Prostate gland (tissue), 2 donors: ENCODE measurements around the gene KLF7.

Experiments
- POLR2AphosphoS5 ChIP-seq: sonication (generic); formaldehyde crosslinking; IDR thresholded peaks from one replicate; pipeline ENCODE4 v1.6.1; 2017; ENCODE audit warnings: antibody characterized with exemption
- TF ChIP-seq, protein P1 (sequence below), 4 experiments: fragments of 200-600 bp in 2 of 4; fragments of 450-650 bp in 2 of 4; sonication (generic) in 2 of 4; IDR thresholded peaks; 1 replicate in 3 of 4; 2 replicates in 1 of 4; pipeline ENCODE4 v1.5.1; 2016 to 2019; ENCODE audit warnings: antibody characterized with exemption in 4 of 4, mild to moderate bottlenecking in 2 of 4, moderate library complexity in 2 of 4

DNA sequence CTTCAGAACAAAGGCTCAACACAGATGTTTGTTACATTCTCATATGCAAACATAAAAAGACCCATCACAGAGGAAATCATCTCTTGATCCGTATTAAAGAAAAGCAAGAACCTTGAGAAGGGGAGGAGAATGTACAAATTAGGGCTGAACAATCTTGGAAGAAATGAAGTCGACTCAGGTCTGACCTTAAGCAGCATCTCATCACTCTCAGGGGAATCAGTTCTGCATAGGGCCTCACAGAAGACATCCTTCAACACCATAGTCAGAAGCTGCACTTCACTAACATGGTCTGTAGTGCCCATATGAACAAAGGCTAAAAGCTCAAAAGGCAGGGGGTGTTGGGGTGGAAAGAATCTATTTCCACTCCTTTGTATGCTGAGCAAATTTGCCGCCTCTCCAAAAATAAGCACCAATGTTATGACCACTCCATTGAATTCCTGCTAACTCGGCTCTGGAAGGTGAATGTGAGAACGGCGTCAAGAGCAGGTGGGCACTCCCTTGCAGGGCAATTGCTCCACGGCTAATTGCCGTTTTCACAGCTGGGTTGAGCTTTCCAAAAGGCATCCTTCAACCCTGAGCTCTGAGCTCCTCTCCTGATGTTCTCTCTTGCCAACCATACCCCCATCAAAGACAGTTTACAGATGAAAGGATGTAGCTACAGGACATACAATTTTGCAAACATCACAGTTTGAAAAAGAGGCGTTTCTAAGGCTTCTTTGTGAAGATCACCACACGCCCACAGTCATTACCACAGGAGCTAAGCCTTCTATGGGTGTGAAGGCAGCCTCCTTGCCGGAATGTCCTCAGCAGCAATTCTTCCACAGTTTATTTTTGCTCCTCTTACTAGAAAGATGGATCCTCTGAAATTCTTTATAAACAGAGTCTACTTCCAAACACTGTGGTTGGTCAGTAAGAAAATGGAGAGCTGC is 10.0 kb downstream of the KLF7 start:
- TF ChIP-seq, protein P1, sequence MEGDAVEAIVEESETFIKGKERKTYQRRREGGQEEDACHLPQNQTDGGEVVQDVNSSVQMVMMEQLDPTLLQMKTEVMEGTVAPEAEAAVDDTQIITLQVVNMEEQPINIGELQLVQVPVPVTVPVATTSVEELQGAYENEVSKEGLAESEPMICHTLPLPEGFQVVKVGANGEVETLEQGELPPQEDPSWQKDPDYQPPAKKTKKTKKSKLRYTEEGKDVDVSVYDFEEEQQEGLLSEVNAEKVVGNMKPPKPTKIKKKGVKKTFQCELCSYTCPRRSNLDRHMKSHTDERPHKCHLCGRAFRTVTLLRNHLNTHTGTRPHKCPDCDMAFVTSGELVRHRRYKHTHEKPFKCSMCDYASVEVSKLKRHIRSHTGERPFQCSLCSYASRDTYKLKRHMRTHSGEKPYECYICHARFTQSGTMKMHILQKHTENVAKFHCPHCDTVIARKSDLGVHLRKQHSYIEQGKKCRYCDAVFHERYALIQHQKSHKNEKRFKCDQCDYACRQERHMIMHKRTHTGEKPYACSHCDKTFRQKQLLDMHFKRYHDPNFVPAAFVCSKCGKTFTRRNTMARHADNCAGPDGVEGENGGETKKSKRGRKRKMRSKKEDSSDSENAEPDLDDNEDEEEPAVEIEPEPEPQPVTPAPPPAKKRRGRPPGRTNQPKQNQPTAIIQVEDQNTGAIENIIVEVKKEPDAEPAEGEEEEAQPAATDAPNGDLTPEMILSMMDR (IDR thresholded peaks at IDR 0.05): no peak
- TF ChIP-seq POLR2AphosphoS5: no peak
